Measurements from ENCODE around the gene TRPM4. TPM values are rescaled to one million over a fixed set of nuclear protein-coding genes. Genes with fewer than 3 reads are reported as not detected.

The TRPM4 gene
- total and polyA plus RNA-seq, 2 of the 8 experiments (the other 6 are each of a cell fraction or from before 2014, with no cell fraction given) = 11.3 to 13.3 TPM

GRCh38 chr19:49188626-49189200 is 31.1 kb downstream of the TRPM4 start:
- H2AFZ ChIP-seq (ENCODE audit: low read length) = no peak overlapping the region
- H4K20me1 ChIP-seq (replicated peaks in 1 of 2; ENCODE audit: control insufficient read depth in 1 of 2, insufficient read depth in 2 of 2, low read length in 2 of 2) = peaks cover 0 to 1% of the 10 kb centered on the region in 2 experiments
- no peak overlapping the region for H3K9ac ChIP-seq (replicated peaks in 1 of 4; ENCODE audit: extremely low read depth in 1 of 4, low read depth in 3 of 4, low read length in 3 of 4)
- H3K56ac ChIP-seq (replicated peaks; ENCODE audit: insufficient read length, low read depth, low read length) = no peak overlapping the region
- H3K4ac ChIP-seq (replicated peaks; ENCODE audit: insufficient read length, low read depth, low read length) = no peak overlapping the region
- CTCF ChIA-PET (ENCODE audit: partially characterized antibody) = interaction anchor here (0.6 to 7.0 kb wide), 9 partner anchors 10 to 1501 kb away, joined by 3 to 66 read pairs (median 4); no protein-coding TSS in a partner anchor
- no peaks in the 10 kb centered on the region for H3K23me2 ChIP-seq (ENCODE audit: low read depth, low read length)
- H3K23ac ChIP-seq (ENCODE audit: insufficient read length) = no peak overlapping the region
- H3K4me3 ChIP-seq (ENCODE audit: extremely low read depth in 1 of 4, insufficient read depth in 2 of 4, low read depth in 3 of 4, low read length in 4 of 4) = no peak overlapping the region
- no peak overlapping the region for H3K4me2 ChIP-seq (ENCODE audit: insufficient read depth in 1 of 2, low read depth in 2 of 2, low read length in 2 of 2)
- no peak overlapping the region for H2BK20ac ChIP-seq (ENCODE audit: low read length)
- no peak overlapping the region for H2AK5ac ChIP-seq (ENCODE audit: low read depth, low read length)
- POLR2A ChIA-PET (ENCODE audit: partially characterized antibody) = interaction anchor here (0.6 to 1.2 kb wide), 4 partner anchors 9 to 56 kb away, joined by 3 to 5 read pairs (median 3); no protein-coding TSS in a partner anchor
- H2BK5ac ChIP-seq (ENCODE audit: low read depth, low read length) = no peak overlapping the region
- H2BK120ac ChIP-seq (replicated peaks; ENCODE audit: low read depth, low read length) = no peak overlapping the region
- no peaks in the 10 kb centered on the region for H3K27me3 ChIP-seq (replicated peaks in 1 of 4; ENCODE audit: control insufficient read depth in 3 of 4, extremely low read depth in 1 of 4, insufficient read depth in 3 of 4, low read length in 3 of 4)
- WGBS, 2 experiments (ENCODE audit: extremely low coverage in 1 of 2, insufficient coverage in 1 of 2, insufficient read length in 1 of 2, insufficient replicate concordance in 2 of 2, low coverage in 1 of 2, low lambda C conversion rate in 2 of 2, missing lambda C conversion rate in 1 of 2) = 80 to 100% methylated on average over 1 to 21 of the region's 21 CpGs
- H3K27ac ChIP-seq (ENCODE audit: low read depth, low read length) = no peak overlapping the region
- no peak for FAIRE-seq
- H4K5ac ChIP-seq (ENCODE audit: insufficient read length, low read depth, low read length) = no peak overlapping the region
- no peak overlapping the region for H4K91ac ChIP-seq (replicated peaks; ENCODE audit: insufficient read length, low read length)
- H2BK15ac ChIP-seq (ENCODE audit: low read length) = no peak overlapping the region
- peak in 1 of 2 experiments; percentile 62 for DNase-seq (ENCODE audit: low read depth in 1 of 2, low spot score in 2 of 2)
- H3K79me2 ChIP-seq (ENCODE audit: control insufficient read depth in 1 of 2, insufficient read depth in 2 of 2, low read length in 2 of 2) = no peaks in the 10 kb centered on the region
- peak overlapping the region; percentile 80 for H4K8ac ChIP-seq (ENCODE audit: extremely low read depth, insufficient read depth, low read length)
- H3K4me1 ChIP-seq (replicated peaks in 1 of 4; ENCODE audit: control insufficient read depth in 3 of 4, insufficient read depth in 4 of 4, low read length in 3 of 4) = no peaks in the 10 kb centered on the region; a peak in 1 of 7 replicates
- no peak overlapping the region for H3K18ac ChIP-seq (ENCODE audit: extremely low read depth, low read length)
- TF ChIP-seq KDM1A (IDR thresholded peaks at IDR 0.05; ENCODE audit: borderline replicate concordance, low read length) = no peak
- TF ChIP-seq CREB1 (IDR thresholded peaks at IDR 0.05) = no peak
- no peak for TF ChIP-seq SP1 (IDR thresholded peaks at IDR 0.05; ENCODE audit: low read depth, low read length)
- TF ChIP-seq RAD21 (IDR thresholded peaks at IDR 0.05 in 1 of 2, conservative IDR thresholded peaks at IDR 0.05 in 1 of 2; ENCODE audit: low read depth in 2 of 2, low read length in 2 of 2) = peak in 1 of 2 experiments; percentile 6; a peak in 1 of 4 replicates
- peak; percentile 15 to 72 (median 56); a peak in 3 of 4 replicates for TF ChIP-seq CTCF (IDR thresholded peaks at IDR 0.05; ENCODE audit: control extremely low read depth in 1 of 3, insufficient read depth in 1 of 3, low read depth in 1 of 3, low read length in 3 of 3)
- H3K14ac ChIP-seq (ENCODE audit: insufficient read length) = no peak overlapping the region
- no peaks in the 10 kb centered on the region; the same call in 1 of the 2 replicates for H3K79me1 ChIP-seq (ENCODE audit: low read depth, low read length)
- H3K36me3 ChIP-seq (ENCODE audit: control insufficient read depth in 2 of 4, insufficient read depth in 4 of 4, low read length in 3 of 4) = no peaks in the 10 kb centered on the region; a peak in 1 of 8 replicates
- no peak overlapping the region for H2BK12ac ChIP-seq (ENCODE audit: low read depth, low read length)
- H3K9me3 ChIP-seq (ENCODE audit: insufficient read depth in 2 of 2, low read depth in 1 of 2, low read length in 1 of 2) = no peaks in the 10 kb centered on the region
